ENCODE data around the gene BMP7.

GRCh38 chr20:57221916-57222630, 44.4 kb downstream of the BMP7 start:
- TF ChIP-seq POLR2A (IDR thresholded peaks at IDR 0.05; ENCODE audit: low read depth) (no peak), CTCF (IDR thresholded peaks at IDR 0.05) (no peak)
